Measurements from ENCODE around the gene KLHL17.

Gene KLHL17

GRCh38 chr1:960363-961131 lies at the start of gene KLHL17:
KLHL17 (plus strand) TSS chr1:960584; CDS start chr1:960694, 110 bp downstream.
- DNase-seq (ENCODE audit: low spot score) (peak; percentile 78), FAIRE-seq (no peak)

DNA sequence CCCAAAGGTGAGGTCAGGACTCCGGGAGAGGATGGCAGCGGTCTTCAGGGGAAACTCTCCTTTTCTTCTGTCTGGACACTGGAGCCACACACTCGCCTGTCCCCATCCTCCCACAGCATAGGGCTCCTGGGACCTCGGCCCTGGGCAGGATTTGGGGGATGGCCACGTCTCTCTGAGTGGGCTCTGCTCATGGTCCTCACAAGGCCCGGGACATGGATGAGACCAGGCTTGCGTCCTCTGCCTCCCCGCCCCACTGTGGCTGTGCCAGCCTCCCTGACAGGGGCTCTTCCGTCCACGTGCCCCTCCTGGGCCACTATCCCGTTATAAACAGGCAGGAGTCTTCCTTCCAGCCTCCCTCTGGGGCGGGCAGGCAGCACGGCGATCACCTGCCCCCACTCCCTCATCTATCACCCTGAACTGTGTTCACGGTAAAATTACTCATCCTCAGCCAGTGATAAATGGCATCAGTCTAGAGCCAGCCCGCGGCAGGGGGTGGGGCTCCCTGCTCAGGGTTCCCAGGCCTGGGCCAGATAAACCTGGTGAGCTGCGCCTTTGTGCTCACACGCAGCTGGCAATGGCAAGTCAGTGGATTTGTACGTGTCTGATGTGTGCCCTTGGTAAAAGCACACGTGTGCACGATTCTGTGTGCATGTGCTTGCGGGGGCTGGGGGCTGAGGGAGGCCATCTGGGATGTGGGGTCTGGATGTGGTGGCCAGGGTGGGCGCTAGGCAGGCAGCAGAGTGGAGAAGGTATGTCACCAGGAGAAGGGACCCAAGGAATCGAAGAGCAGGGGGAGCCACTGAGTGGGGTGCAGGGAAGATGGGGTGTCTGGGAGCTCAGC lies 49.3 kb upstream of the KLHL17 start:
- no peak for FAIRE-seq

GRCh38 chr1:911875-912739 lies 48.3 kb upstream of the KLHL17 start:
- FAIRE-seq (no peak), DNase-seq (ENCODE audit: low spot score) (no peak)

More for the DNA sequence above, 49.3 kb upstream of the KLHL17 start:
- no peak for DNase-seq (ENCODE audit: low spot score)

DNA sequence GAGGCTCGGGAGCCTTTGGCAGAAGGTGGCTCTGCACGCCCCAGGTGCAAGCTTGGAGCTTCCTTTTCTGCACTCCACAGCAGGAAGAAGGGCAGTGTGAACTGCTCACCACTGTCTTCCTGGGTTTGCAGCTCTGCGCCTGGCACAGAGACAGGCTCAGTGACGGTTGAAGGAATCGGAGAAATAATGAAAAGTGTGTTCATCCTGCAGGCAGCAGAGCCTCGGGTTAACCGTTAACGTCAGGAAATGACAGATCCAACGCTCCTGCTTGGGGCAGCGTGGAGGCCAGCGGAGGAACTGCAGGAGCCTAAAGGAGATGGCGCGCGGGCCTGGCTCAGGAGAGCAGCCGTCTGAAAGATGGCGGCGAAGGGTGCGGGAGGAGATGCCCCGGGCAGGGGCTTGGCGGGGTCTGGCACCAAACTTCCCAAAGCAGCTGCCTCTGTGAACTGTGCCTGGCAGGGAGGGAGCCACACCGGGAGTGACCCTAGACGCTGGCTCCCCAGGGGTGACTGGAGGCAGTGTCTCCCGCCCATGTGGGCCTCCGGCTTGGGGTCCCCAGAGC lies 47.6 kb upstream of the KLHL17 start:
- DNase-seq (ENCODE audit: low spot score) (no peak), FAIRE-seq (no peak)

- DNase-seq (ENCODE audit: low spot score) (no peak), FAIRE-seq (no peak)
These were observed 46.8 kb upstream of the KLHL17 start for GRCh38 chr1:913491-914130.

- FAIRE-seq (no peak), DNase-seq (ENCODE audit: low spot score) (no peak)
These were observed 46.1 kb upstream of the KLHL17 start for GRCh38 chr1:914131-914890.

GRCh38 chr1:914891-915280 lies 45.5 kb upstream of the KLHL17 start:
- no peak for DNase-seq (ENCODE audit: low spot score)
- FAIRE-seq, result no peak

DNA sequence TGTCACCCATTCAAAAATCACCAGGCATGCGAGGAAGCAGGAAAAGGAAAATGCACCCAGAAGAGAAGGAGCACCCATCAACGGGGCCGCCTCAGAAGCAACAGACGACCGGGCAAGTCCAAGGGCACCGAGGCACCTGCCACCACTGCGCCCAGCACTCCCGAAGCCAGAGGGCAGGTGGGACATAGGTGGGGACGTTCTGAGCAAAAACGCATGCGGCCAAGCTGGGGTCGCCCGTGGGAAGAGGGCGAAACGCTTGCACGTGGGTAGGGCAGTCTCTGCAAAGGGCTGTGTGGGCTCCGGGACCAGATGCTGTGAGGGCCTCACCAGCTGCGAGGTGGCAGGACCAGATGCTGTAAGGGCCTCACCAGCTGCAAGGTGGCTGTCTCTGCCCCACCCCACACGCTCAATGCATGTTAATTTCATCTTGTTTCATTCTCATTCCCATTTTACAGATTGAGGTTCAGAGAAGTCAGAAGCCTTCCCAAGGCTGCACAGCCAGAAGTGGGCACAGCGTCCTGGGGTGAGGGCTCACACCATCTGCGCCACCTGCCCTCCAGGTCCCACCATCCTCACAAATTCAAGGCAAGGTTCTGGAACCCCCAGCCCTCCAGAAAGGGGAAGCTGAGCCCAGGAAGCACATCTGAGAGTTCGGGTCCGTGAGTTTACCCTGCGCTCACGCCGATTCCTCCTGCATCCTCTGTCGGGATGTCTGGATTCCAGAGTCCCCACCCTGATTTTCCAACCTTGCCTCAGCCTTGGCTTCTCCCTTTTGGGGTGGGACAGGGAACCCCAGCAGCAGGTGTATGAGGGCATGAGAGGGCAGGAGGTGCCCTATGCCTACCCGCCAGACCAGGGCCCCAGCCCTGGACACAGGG lies 44.9 kb upstream of the KLHL17 start:
- FAIRE-seq, result no peak
- DNase-seq (ENCODE audit: low spot score), result no peak

- no peak for FAIRE-seq
- no peak for DNase-seq (ENCODE audit: low spot score)
These were observed 44.0 kb upstream of the KLHL17 start for GRCh38 chr1:916173-917075.

DNA sequence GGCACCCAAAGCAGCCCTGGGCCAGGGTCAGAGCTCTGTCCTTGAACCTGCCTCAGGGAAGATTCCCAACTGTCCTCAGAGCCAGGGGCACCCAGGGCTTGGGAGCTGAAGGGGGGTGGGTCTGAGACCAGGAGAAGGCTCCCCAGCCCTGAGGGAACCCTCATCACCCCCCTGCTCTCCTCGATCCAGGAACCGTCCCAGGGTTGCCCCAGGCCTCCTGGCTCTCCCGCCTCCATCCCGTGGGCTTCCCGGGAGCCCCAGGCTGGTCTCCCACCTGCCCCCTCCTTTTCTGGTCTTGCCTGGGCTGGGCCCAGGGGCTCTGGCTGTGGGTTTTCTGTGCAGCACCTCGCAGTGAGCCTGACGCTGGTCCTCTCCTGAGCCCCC lies 43.3 kb upstream of the KLHL17 start:
- DNase-seq (ENCODE audit: low spot score), result no peak
- FAIRE-seq, result no peak

GRCh38 chr1:917466-918091 lies 42.8 kb upstream of the KLHL17 start:
- no peak for DNase-seq (ENCODE audit: low spot score)
- FAIRE-seq, result no peak

GRCh38 chr1:918353-918752 lies 42.0 kb upstream of the KLHL17 start:
- no peak for DNase-seq (ENCODE audit: low spot score)
- no peak for FAIRE-seq

- FAIRE-seq, result no peak
These were observed 41.5 kb upstream of the KLHL17 start for GRCh38 chr1:918843-919242.

DNA sequence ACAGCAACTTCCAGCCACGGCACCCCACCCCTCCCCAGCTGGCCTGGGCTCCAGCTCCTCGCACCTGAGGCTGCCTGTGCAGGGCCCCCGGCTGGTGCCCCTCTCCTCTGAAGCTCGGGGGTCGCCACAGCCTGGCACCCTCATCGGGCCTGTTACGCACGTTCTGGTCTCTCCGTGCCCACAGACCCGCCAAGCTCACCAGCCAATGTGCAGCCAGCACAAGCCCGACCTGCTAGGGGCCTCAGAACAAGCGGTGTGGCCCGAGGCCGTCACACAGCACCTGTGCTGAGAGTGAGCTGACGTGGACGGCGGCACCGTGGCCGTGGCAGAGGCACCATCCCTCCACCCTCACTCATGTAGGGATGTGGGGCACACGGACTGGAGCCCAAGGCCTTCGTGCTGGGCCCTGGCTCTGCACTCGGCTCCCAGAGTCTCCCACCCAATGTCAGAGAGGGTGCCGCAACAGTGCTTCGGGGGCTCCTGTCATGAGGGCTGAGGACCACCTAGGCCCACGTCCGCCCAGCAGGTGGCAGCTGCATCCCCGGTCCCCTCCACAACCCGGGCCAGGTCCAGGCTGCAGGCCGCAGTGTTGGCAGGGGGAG lies 41.0 kb upstream of the KLHL17 start:
- FAIRE-seq (no peak), DNase-seq (ENCODE audit: low spot score) (no peak)

More at GRCh38 chr1:918843-919242, 41.5 kb upstream of the KLHL17 start:
- DNase-seq (ENCODE audit: low spot score), result no peak

GRCh38 chr1:920010-920409 lies 40.4 kb upstream of the KLHL17 start:
- DNase-seq (ENCODE audit: low spot score), result no peak
- no peak for FAIRE-seq

- no peak for FAIRE-seq
- DNase-seq (ENCODE audit: low spot score), result no peak
These were observed 39.9 kb upstream of the KLHL17 start for GRCh38 chr1:920521-920920.

All from urothelium cell line (cell line).